Kidney tubule cell (primary cell): ENCODE results near the gene JAM3.

Experiments used
- DNase-seq: peaks from one replicate; pipeline ENCODE4 v3.0.0-alpha.2; 2018; ENCODE audit warnings: low spot score

Gene JAM3

GRCh38 chr11:134039726-134040385, 29.0 kb upstream of the JAM3 start:
- DNase-seq: no peak

GRCh38 chr11:134040386-134041302, 28.2 kb upstream of the JAM3 start:
- no peak for DNase-seq

- DNase-seq: no peak
Observed at GRCh38 chr11:134041349-134041748, 27.5 kb upstream of the JAM3 start.

- no peak for DNase-seq
Observed at GRCh38 chr11:134041791-134042696, 26.8 kb upstream of the JAM3 start.

DNA sequence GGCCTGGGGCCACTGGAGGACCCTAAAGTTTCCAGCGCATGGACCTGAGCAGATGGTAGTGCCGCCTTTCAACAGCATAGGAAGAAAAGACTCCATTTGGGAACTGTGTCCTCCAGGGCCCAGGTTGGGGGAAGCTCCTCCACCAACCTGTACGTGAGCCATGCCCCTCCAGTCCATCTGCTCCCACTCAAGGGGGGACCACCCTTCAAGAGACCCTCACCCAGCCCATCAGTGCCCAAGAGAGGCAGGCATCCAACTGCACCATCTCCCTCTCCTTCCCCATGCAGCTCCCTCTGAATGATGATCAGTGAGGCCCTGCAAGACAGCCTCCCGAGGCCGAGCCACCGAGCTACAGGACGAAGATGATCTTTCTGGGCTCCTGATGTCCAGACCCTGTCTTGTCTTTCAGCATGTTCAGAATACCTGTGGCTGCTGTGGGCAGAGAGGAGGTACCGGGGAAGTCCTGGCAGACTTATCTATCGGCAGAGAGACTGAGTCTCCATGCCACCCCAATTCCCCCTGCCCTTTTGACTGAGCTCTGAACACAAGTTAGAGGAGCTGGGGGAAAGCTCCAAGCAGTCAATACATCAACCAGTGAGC, 25.0 kb upstream of the JAM3 start:
- no peak for DNase-seq

DNA sequence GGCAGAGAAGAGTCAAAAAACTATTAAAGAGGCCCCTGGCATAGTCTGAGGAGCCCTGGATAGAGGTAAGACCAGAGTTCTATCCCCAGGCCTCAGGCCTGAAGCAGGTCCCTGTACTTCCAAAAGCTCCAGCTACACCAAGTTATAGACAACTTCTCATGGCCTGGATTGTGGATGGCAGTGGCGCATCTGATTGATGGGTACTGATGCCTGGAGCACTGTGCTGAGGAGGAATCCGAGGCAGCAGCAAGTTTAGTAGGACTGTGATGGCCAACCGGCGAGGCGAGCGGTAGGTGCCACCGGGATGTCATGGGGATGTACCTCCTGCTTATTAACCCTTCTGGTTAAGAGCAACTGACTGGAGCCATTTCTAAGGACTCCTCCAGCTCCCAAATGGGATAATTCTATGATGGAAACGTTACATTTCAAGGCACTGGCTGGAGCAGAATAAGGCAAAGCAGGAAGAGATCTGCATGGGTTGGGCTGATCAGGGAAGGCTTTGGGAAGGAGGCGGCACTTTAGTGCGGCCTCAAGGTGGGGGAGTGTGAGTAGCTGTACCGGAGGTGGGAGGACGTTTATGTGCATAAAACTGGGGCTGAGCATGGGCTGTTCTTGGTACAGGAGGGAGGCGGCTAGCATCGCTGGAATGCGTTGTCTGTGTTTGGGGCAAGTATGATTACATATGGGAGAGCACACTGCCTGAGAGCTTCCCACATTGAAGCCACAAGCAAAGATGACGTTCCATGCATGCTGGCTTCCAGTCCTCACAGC, 24.2 kb upstream of the JAM3 start:
- DNase-seq: no peak

DNA sequence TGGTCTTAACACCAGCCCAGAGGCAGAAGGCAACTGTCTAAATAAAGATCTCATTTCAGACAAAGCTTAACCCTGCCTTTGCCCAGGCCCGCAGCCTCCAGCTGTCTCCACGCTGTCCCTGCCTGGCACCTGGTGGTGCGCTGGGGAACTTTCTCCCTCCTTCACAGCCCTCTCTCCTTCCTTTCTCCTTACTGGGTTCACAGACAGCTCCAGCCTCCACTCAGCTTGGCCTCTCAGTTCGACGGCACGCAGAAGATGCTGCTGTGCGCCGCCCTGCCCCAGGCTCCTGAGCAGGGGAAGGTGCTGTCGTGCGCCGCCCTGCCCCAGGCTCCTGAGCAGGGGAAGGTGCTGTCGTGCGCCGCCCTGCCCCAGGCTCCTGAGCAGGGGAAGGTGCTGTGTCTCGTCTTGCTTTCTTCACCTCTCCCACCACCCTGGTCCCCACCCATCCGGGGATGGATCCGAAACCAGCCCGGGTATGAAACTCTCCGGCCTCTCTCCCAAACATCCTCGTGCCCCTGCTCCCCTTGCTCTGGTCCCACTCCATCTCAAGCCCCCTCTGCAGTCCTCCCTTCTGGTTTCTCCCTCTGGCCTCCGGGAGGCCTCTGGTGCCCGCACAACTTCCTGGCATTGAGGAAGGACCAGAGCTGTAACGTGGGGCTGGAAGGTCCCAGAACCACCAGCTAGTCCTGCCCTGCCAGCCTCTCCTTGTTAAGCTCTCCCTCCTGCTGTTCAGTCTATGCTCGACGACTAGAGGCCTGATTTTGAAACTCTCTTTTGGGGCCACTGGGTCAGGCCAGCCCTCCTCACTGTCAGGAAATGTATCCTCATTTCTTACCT, 22.9 kb upstream of the JAM3 start:
- DNase-seq: no peak

DNA sequence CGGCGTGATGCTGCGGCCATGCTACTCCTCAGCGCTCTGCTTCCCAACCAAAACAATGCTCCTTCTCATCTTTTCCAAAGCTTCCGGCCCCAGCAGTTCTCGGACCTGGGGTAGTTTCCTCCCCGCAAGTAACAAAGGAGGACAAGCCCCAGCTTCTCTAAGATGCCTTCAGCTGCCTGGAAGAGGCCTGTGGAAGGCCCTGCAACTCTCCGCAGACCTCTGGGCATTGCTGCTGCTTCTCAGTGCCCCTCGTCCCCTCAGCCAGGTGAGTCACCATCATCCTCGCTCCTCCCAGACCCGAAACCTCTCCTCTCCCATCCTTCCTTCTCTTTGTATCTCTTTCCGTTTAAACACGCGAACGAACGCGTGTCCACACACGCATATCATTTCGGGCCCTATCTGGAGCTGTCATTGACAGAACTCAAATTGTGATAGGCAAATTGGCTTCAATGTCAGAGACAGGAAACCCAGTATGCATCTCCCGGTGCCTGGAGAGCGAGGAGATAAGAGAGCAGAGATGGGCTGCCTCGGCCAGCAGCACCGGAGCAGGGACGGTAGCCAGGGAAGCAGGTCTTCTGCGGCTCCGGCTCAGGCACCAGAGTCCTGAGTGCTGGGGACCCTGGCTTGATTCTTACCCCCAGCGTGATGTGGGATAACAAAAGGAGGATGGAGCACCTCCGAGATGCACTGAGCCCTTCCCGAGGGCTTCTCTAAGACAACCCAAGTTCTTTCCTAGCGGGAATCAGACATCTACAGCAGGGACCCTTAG, 22.0 kb upstream of the JAM3 start:
- no peak for DNase-seq

- DNase-seq: no peak
Observed at GRCh38 chr11:134047586-134047999, 21.3 kb upstream of the JAM3 start.

- DNase-seq: no peak
Observed at GRCh38 chr11:134048028-134048427, 20.8 kb upstream of the JAM3 start.

- no peak for DNase-seq
Observed at GRCh38 chr11:134049303-134049702, 19.6 kb upstream of the JAM3 start.

DNA sequence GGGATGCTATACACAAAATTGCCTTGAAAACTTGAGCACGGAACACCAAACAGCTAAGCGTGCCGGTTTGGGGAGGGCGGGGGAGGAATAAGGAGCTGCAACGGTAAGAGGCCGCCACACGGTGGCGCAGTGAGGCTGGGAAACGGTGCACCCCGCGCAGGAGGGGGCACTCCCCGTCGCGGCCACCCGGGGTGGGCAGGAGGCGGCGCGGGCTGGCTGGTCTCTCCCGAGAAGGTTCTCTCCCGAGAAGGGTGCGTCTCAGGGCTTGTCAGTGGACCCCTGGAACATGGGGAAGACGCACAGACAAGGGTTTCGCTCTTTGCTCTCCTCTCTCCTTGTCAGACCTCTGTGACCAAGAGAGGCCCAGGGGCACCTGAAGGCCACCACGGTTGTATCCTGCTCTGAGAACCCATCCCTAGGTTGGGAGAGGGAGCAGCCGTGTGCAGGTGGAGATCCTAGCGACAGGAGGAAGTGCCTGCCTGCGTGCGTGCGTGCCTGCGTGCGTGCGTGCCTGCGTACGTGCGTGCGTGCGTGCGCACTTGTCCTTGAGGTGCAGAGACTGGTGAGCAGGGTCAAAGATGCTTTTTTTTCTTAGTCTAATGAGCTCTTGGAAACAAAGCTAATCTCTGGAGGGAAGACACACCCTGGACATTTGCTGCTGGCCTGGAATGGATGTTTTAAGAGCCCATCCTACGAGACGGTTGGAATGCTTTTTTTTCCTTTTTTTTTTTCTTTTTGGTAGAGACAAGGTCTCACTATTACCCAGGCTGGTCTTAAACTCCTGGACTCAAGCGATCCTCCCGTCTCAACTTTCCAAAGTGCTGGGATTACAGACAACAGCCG, 18.1 kb upstream of the JAM3 start:
- DNase-seq: peak; percentile 46

DNA sequence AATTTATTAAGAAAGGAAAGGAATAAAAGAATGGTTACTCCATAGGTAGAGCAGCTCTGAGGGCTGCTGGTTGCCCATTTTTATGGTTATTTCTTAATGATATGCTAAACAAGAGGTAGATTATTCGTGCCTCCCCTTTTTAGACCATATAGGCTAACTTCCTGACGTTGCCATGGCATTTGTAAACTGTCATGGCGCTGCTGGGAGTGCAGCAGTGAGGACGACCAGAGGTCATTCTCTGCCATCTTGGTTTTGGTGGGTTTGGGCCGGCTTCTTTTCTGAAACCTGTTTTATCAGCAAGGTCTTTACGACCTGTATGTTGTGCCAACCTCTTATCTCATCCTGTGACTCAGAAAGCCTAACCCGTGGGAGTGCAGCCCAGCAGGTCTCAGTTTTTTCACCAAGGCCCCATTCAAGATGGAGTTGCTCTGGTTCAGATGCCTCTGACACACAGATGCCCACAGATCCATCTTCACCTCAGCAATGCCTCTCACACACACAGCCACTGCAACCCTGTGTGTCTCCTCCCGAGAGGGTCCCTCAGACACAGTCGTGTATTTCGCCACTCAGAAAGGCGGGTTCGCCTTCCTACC, 16.4 kb upstream of the JAM3 start:
- no peak for DNase-seq

DNA sequence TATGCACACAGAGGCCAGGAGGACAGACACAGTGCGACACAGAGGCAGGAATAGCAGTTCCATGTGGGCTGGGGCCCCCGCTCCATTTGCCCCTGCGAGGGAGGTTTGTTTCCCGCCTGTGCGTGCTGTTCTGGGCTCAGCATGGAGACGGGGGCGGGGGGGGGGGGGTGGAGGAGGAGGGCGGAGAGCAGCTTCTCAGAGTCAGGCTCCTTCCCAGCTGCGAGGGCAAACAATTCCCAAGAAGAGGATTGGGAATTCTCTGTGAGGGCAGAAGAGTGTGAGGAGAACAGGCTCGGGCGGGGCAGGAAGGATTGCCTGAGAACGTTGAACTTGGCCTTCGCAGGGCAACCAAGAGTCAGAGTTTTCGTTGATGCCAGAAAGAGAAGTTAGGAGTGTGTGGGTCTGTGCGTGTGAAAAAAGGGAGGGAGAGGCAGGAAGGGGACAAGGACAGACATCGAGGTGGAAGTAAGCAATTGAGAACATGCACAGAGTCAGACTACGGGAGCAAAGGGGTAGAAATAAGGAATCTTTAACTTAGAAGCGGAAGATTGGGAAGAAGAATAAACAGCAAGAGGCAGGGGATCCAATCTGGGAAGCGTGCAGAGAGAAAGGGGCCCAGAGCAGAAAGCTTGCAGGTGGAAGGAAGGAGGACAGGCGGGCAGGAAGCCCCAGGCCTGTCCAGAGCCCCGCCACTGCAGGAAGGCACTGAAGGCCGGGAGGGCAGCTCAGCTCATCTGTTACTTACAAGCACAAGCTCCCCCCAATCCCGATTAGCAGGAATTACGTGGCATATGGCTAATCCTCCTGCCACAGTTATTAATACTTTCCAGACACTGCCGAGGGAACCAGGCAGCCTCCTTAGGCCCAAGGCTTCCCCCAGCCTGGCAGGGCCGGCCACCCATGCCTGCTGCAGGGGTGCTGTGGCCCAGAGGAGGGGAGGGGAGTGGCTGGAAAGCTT, 15.6 kb upstream of the JAM3 start:
- no peak for DNase-seq

DNA sequence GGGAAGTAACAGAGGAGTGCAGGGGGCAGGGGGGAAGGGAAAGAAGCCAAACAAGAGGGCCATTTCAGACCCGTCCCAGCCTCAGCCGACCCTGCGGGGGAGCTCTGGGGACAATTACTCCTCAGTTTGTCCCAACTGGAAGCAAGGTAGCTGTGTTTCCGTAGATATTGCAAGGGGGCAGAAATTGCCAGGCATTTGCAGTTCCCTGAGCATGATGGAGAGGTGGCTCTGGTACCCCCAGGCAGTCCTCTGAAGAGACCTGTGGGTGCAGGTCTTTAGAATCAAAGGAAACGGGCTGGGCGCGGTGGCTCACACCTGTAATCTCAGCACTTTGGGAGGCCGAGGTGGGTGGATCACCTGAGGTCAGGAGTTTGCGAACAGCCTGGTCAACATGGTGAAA, 13.8 kb upstream of the JAM3 start:
- no peak for DNase-seq

GRCh38 chr11:134060316-134060715, 8.6 kb upstream of the JAM3 start:
- no peak for DNase-seq
